Lower leg skin (tissue), 3 donors: ENCODE data around the gene NBAS.

Experiments used
- CTCF ChIP-seq, 3 donors: fragments of 450-650 bp; IDR thresholded peaks; one replicate each; pipeline ENCODE4 v1.5.1; 2016; ENCODE audit warnings: antibody characterized with exemption in 3 of 3, mild to moderate bottlenecking in 3 of 3, moderate library complexity in 2 of 3
- POLR2A ChIP-seq, 2 donors: fragments of 450-650 bp; IDR thresholded peaks; one replicate each; pipeline ENCODE4 v1.6.1; 2016 to 2017; ENCODE audit warnings: antibody characterized with exemption in 2 of 2, mild to moderate bottlenecking in 1 of 2, moderate library complexity in 1 of 2

GRCh38 chr2:15269043-15269442, 292.1 kb downstream of the NBAS start:
- TF ChIP-seq CTCF (IDR thresholded peaks at IDR 0.05): no peak
- TF ChIP-seq POLR2A (IDR thresholded peaks at IDR 0.05): no peak
